Liver (tissue), 9 donors: ENCODE measurements around the gene IGFL1. TPM values are rescaled to one million over a fixed set of nuclear protein-coding genes. Genes with fewer than 3 reads are reported as not detected.

Source experiments
- DNase-seq: peaks from one replicate; pipeline ENCODE4 v3.0.0-alpha.2; 2017; ENCODE audit warnings: low spot score
- H3K27ac ChIP-seq, 2 donors: one replicate each; pipeline ENCODE4 v1.7.0; 2013; ENCODE audit warnings: inconsistent platforms in 2 of 2, low read length in 2 of 2, control low read depth in 1 of 2, low read depth in 1 of 2, mild to moderate bottlenecking in 1 of 2
- H3K27me3 ChIP-seq, 4 donors: one replicate each; pipeline versions ENCODE4 v1.6.1 to v1.7.0; 2013; ENCODE audit warnings: low read length in 3 of 4, inconsistent platforms in 1 of 4, mild to moderate bottlenecking in 1 of 4, moderate library complexity in 1 of 4; ENCODE audit not compliant: control insufficient read depth in 4 of 4, insufficient read depth in 4 of 4
- H3K36me3 ChIP-seq, 4 donors: one replicate each; pipeline versions ENCODE4 v1.6.1 to v1.7.0; 2013; ENCODE audit warnings: low read length in 3 of 4, mild to moderate bottlenecking in 3 of 4, low read depth in 1 of 4, moderate library complexity in 1 of 4; ENCODE audit not compliant: control insufficient read depth in 4 of 4, insufficient read depth in 3 of 4
- H3K4me1 ChIP-seq, 4 donors: one replicate each; pipeline versions ENCODE4 v1.6.1 to v1.7.0; 2013; ENCODE audit warnings: low read length in 3 of 4, mild to moderate bottlenecking in 3 of 4, moderate library complexity in 1 of 4; ENCODE audit not compliant: control insufficient read depth in 4 of 4, insufficient read depth in 4 of 4
- H3K4me3 ChIP-seq, 3 donors: one replicate each; pipeline versions ENCODE4 v1.6.1 to v1.7.0; 2013; ENCODE audit warnings: low read length in 3 of 3, control low read depth in 1 of 3, low read depth in 1 of 3, mild to moderate bottlenecking in 1 of 3
- H3K9ac ChIP-seq, 2 donors: one replicate each; pipeline ENCODE4 v1.7.0; 2013; ENCODE audit warnings: low read length in 2 of 2, mild to moderate bottlenecking in 2 of 2, moderate library complexity in 2 of 2, control low read depth in 1 of 2, low read depth in 1 of 2
- H3K9me3 ChIP-seq, 4 donors: one replicate each; pipeline versions ENCODE4 v1.6.1 to v1.7.0; 2013; ENCODE audit warnings: low read length in 3 of 4; ENCODE audit not compliant: control insufficient read depth in 4 of 4
- ATF3 ChIP-seq: IDR thresholded peaks from 2 replicates; pipeline ENCODE4 v1.6.1; 2016; ENCODE audit warnings: antibody characterized with exemption
- CTCF ChIP-seq: fragments of 150-350 bp; IDR thresholded peaks from 2 replicates; pipeline ENCODE4 v1.5.1; 2017; ENCODE audit warnings: improper control_type of control experiment, low read depth, low read length; ENCODE audit not compliant: missing input control
- EGR1 ChIP-seq, 2 donors: IDR thresholded peaks; 2 replicates each; pipeline ENCODE4 v1.6.1; 2016 to 2018; ENCODE audit warnings: antibody characterized with exemption in 2 of 2, low read depth in 2 of 2
- FOXA2 ChIP-seq: IDR thresholded peaks from 2 replicates; pipeline ENCODE4 v1.6.1; 2016; ENCODE audit warnings: antibody characterized with exemption
- GABPA ChIP-seq, 2 donors: IDR thresholded peaks in 1 of 2; conservative IDR thresholded peaks in 1 of 2; 2 replicates each; pipeline ENCODE4 v1.6.1; 2016; ENCODE audit warnings: antibody characterized with exemption in 2 of 2, mild to moderate bottlenecking in 1 of 2, moderate library complexity in 1 of 2
- HNF4A ChIP-seq, 2 donors: conservative IDR thresholded peaks; 2 replicates each; pipeline ENCODE4 v1.6.1; 2016; ENCODE audit warnings: antibody characterized with exemption in 2 of 2, mild to moderate bottlenecking in 2 of 2
- HNF4G ChIP-seq: IDR thresholded peaks from 2 replicates; pipeline ENCODE4 v1.6.1; 2016; ENCODE audit warnings: antibody characterized with exemption
- JUND ChIP-seq, 2 donors: IDR thresholded peaks; 2 replicates each; pipeline ENCODE4 v1.6.1; 2016; ENCODE audit warnings: antibody characterized with exemption in 2 of 2
- NR2F2 ChIP-seq: IDR thresholded peaks from 2 replicates; pipeline ENCODE4 v1.6.1; 2016; ENCODE audit warnings: antibody characterized with exemption
- RAD21 ChIP-seq, 2 donors: IDR thresholded peaks; 2 replicates each; pipeline ENCODE4 v1.6.1; 2016; ENCODE audit warnings: antibody characterized with exemption in 2 of 2, mild to moderate bottlenecking in 2 of 2
- RXRA ChIP-seq, 2 donors: IDR thresholded peaks; 2 replicates each; pipeline ENCODE4 v1.6.1; 2017 to 2018; ENCODE audit warnings: antibody characterized with exemption in 2 of 2, mild to moderate bottlenecking in 1 of 2
- SP1 ChIP-seq: IDR thresholded peaks from 2 replicates; pipeline ENCODE4 v1.6.1; 2018; ENCODE audit warnings: antibody characterized with exemption, mild to moderate bottlenecking
- TAF1 ChIP-seq: conservative IDR thresholded peaks from 2 replicates; pipeline ENCODE4 v1.6.1; 2016; ENCODE audit warnings: antibody characterized with exemption, mild to moderate bottlenecking
- YY1 ChIP-seq: IDR thresholded peaks from 2 replicates; pipeline ENCODE4 v1.6.1; 2016; ENCODE audit warnings: antibody characterized with exemption, mild to moderate bottlenecking
- WGBS: extraction: QIAGEN DNeasy Blood & Tissue Kit; methylation state at CpG from one replicate; pipeline ENCODE4 v1.1.7; 2013; 5-methylcytosine and 5-hydroxymethylcytosine counted together
- polyA plus RNA-seq, 2 donors: library from polyadenylated mRNA; stranded (reverse) in 1 of 2; unstranded in 1 of 2; fragments of 200-250 nt in 1 of 2; fragments of >200 nt in 1 of 2; fragmentation: Nextera tagmentation in 1 of 2; extraction: Ambion mirVana in 1 of 2; gene quantifications; one replicate each; pipeline versions ENCODE4 v1.2.1 to v1.2.3, GENCODE V29; 2013 to 2015
- total RNA-seq, 2 donors: library from RNA; depleted of rRNA; stranded (reverse); fragments of >200 nt; gene quantifications; one replicate each; pipeline ENCODE4 v1.2.3, GENCODE V29; 2014
- TF ChIP-seq, protein P1 (sequence below): IDR thresholded peaks from 2 replicates; pipeline ENCODE4 v1.6.1; 2016; ENCODE audit warnings: antibody characterized with exemption
- TF ChIP-seq, protein P2 (sequence below): IDR thresholded peaks from 2 replicates; pipeline ENCODE4 v1.6.1; 2016; ENCODE audit warnings: antibody characterized with exemption
- donor health status: healthy.
- donor health status: healthy.
- donor health status: healthy.
- donor health status: healthy.
- donor health status: healthy.

Gene IGFL1
- total and polyA plus RNA-seq, 4 donors: not detected

DNA sequence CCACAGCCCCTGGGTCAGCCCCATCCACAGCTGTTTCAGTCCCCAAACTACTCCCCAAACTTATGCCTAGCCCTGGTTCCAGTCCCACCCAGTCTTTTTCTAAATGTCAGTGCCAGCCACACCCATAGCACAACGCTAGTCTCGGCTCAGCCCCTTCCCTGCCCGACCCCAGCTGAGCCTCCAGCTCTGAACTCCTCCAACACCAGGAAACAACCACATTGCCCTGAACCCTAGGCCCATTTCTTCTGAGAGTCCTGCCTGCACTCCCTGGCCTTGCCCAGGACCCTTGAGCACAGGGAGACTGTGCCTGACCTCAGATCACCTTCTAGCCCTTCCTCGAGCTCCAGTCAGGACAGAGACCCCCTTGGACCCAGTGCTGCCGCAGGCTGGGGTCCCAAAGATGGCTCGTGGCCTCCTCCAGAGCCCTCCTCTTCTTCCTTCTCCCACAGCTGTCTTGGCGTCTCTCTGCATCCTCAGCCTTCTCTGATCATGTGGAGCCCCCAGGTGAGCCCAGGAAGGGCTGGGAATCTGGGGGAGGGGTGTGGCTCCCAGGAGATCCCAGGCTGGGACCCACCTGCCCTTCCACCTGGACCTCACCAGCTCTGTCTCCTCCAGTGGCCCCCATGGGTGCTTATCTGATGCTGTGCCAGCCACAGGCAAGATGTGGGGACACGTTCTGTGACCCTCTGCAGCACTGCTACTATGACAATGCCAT is 33.0 kb upstream of the IGFL1 start:
- Histone ChIP-seq H3K27me3 (no peaks in the 10 kb centered on the region), H3K4me1 (peaks cover 3 to 19% (median 13%) of the 10 kb centered on the region in 4 donors), H3K36me3 (no peaks in the 10 kb centered on the region), H3K4me3 (no peak overlapping the region), H3K9me3 (no peaks in the 10 kb centered on the region), H3K9ac (no peak overlapping the region), H3K27ac (no peak overlapping the region)
- 82% methylated on average over 8 of the region's 8 CpGs for WGBS
- DNase-seq: no peak
- TF ChIP-seq HNF4G (no peak), ATF3 (no peak), GABPA (IDR thresholded peaks at IDR 0.05 in 1 of 2, conservative IDR thresholded peaks at IDR 0.05 in 1 of 2) (no peak), TAF1 (no peak), RAD21 (IDR thresholded peaks at IDR 0.05) (no peak)
- TF ChIP-seq, protein P1, sequence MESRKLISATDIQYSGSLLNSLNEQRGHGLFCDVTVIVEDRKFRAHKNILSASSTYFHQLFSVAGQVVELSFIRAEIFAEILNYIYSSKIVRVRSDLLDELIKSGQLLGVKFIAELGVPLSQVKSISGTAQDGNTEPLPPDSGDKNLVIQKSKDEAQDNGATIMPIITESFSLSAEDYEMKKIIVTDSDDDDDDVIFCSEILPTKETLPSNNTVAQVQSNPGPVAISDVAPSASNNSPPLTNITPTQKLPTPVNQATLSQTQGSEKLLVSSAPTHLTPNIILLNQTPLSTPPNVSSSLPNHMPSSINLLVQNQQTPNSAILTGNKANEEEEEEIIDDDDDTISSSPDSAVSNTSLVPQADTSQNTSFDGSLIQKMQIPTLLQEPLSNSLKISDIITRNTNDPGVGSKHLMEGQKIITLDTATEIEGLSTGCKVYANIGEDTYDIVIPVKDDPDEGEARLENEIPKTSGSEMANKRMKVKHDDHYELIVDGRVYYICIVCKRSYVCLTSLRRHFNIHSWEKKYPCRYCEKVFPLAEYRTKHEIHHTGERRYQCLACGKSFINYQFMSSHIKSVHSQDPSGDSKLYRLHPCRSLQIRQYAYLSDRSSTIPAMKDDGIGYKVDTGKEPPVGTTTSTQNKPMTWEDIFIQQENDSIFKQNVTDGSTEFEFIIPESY: no peak

GRCh38 chr19:46197314-46198070 is 32.0 kb upstream of the IGFL1 start:
- no peaks in the 10 kb centered on the region for H3K27me3 ChIP-seq
- WGBS: 72% methylated on average over 4 of the region's 4 CpGs

GRCh38 chr19:46198756-46199155 is 30.8 kb upstream of the IGFL1 start:
- WGBS: 83% methylated on average over 3 of the region's 3 CpGs
- no peaks in the 10 kb centered on the region for H3K36me3 ChIP-seq
- no peaks in the 10 kb centered on the region for H3K27me3 ChIP-seq
- no peak overlapping the region for H3K27ac ChIP-seq
- no peak overlapping the region for H3K9ac ChIP-seq
- no peak for DNase-seq
- no peak overlapping the region for H3K4me3 ChIP-seq
- peaks cover 3 to 7% (median 6%) of the 10 kb centered on the region in 4 donors for H3K4me1 ChIP-seq
- H3K9me3 ChIP-seq: no peaks in the 10 kb centered on the region
- TF ChIP-seq TAF1 (no peak), EGR1 (IDR thresholded peaks at IDR 0.05; ENCODE audit: low read depth in 2 of 2) (no peak), YY1 (no peak), NR2F2 (no peak), GABPA (IDR thresholded peaks at IDR 0.05 in 1 of 2, conservative IDR thresholded peaks at IDR 0.05 in 1 of 2) (no peak), JUND (IDR thresholded peaks at IDR 0.05) (no peak), CTCF (no peak), RXRA (IDR thresholded peaks at IDR 0.05) (no peak), ATF3 (no peak), FOXA2 (no peak)
- TF ChIP-seq, protein P1: no peak

More at GRCh38 chr19:46197314-46198070, 32.0 kb upstream of the IGFL1 start:
- no peak for DNase-seq
- TF ChIP-seq SP1 (no peak), HNF4A (conservative IDR thresholded peaks at IDR 0.05) (no peak), JUND (IDR thresholded peaks at IDR 0.05) (no peak), HNF4G (no peak), YY1 (no peak)
- TF ChIP-seq, protein P2, sequence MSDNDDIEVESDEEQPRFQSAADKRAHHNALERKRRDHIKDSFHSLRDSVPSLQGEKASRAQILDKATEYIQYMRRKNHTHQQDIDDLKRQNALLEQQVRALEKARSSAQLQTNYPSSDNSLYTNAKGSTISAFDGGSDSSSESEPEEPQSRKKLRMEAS: no peak
- TF ChIP-seq, protein P1: no peak
- Histone ChIP-seq H3K36me3 (no peaks in the 10 kb centered on the region), H3K27ac (no peak overlapping the region), H3K9ac (no peak overlapping the region), H3K4me3 (no peak overlapping the region), H3K9me3 (no peaks in the 10 kb centered on the region), H3K4me1 (peaks cover 3 to 15% (median 12%) of the 10 kb centered on the region in 4 donors)
